Thyroid gland (tissue), 4 donors: Measurements from ENCODE around the gene SEPTIN1.

Experiments used
- POLR2A ChIP-seq, 2 donors: fragments of 450-650 bp; IDR thresholded peaks; one replicate each; pipeline ENCODE4 v1.6.1; 2017; ENCODE audit warnings: antibody characterized with exemption in 2 of 2, mild to moderate bottlenecking in 2 of 2, moderate library complexity in 1 of 2
- TF ChIP-seq, protein P1 (sequence below), 6 experiments: fragments of 200-600 bp in 3 of 6; fragments of 450-650 bp in 3 of 6; sonication (generic) in 3 of 6; IDR thresholded peaks; one replicate each; pipeline ENCODE4 v1.5.1; 2016 to 2019; ENCODE audit warnings: antibody characterized with exemption in 6 of 6, mild to moderate bottlenecking in 2 of 6, inconsistent platforms in 1 of 6, moderate library complexity in 1 of 6

GRCh38 chr16:30395155-30395991 lies 13.0 kb upstream of the SEPTIN1 start, which contains the start of gene ZNF48:
- TF ChIP-seq, protein P1, sequence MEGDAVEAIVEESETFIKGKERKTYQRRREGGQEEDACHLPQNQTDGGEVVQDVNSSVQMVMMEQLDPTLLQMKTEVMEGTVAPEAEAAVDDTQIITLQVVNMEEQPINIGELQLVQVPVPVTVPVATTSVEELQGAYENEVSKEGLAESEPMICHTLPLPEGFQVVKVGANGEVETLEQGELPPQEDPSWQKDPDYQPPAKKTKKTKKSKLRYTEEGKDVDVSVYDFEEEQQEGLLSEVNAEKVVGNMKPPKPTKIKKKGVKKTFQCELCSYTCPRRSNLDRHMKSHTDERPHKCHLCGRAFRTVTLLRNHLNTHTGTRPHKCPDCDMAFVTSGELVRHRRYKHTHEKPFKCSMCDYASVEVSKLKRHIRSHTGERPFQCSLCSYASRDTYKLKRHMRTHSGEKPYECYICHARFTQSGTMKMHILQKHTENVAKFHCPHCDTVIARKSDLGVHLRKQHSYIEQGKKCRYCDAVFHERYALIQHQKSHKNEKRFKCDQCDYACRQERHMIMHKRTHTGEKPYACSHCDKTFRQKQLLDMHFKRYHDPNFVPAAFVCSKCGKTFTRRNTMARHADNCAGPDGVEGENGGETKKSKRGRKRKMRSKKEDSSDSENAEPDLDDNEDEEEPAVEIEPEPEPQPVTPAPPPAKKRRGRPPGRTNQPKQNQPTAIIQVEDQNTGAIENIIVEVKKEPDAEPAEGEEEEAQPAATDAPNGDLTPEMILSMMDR (IDR thresholded peaks at IDR 0.05) = peak in 3 of 6 experiments; percentile 41 to 63 (median 58)
- peak in 1 of 2 donors; percentile 51 for TF ChIP-seq POLR2A (IDR thresholded peaks at IDR 0.05)
